HepG2 (cell line): ENCODE results near the gene ERRFI1. TPM values are rescaled to one million over a fixed set of nuclear protein-coding genes. Genes with fewer than 3 reads are reported as not detected.

Experiments used
- AGO1 ChIP-seq: fragments of 200-400 bp; formaldehyde crosslinking; IDR thresholded peaks from 2 replicates; pipeline ENCODE4 v1.6.1; 2017; ENCODE audit warnings: mild to moderate bottlenecking, low read depth, low read length, moderate library complexity; ENCODE audit not compliant: poor library complexity, severe bottlenecking
- ARID5B ChIP-seq: IDR thresholded peaks from 2 replicates; pipeline ENCODE4 v1.4.0; 2020; ENCODE audit warnings: mild to moderate bottlenecking, missing genetic modification reagents
- CEBPB ChIP-seq: IDR thresholded peaks from 2 replicates; pipeline ENCODE4 v1.6.1; 2011; ENCODE audit warnings: low read depth, low read length, improper control_type of control experiment, borderline replicate concordance
- E2F1 ChIP-seq: sonication (generic); formaldehyde crosslinking; IDR thresholded peaks from 2 replicates; pipeline ENCODE4 v1.5.0; 2020; ENCODE audit warnings: missing genetic modification reagents
- HCFC1 ChIP-seq: fragments of 150-350 bp; IDR thresholded peaks from 2 replicates; pipeline ENCODE4 v1.6.1; 2014; ENCODE audit warnings: low read depth, low read length
- NCOR1 ChIP-seq: fragments of 200-600 bp; sonication (generic); IDR thresholded peaks from 2 replicates; pipeline ENCODE4 v1.7.0; 2017; ENCODE audit warnings: antibody characterized with exemption, low read length, borderline replicate concordance
- NR2F1 ChIP-seq, 2 experiments: fragments of 450-650 bp in 1 of 2; formaldehyde crosslinking in 1 of 2; IDR thresholded peaks; 2 replicates each; pipeline versions ENCODE4 v1.5.0 to v1.6.1; 2016 to 2020; ENCODE audit warnings: mild to moderate bottlenecking in 1 of 2, missing compliant biosample characterization in 1 of 2, missing genetic modification reagents in 1 of 2, moderate library complexity in 1 of 2
- POLR2A ChIP-seq, 2 experiments: IDR thresholded peaks; 2 replicates each; pipeline ENCODE4 v1.6.1; 2011; ENCODE audit warnings: low read depth in 2 of 2, low read length in 2 of 2, mild to moderate bottlenecking in 1 of 2, moderate library complexity in 1 of 2; ENCODE audit not compliant: insufficient read depth in 1 of 2
- RFX5 ChIP-seq: IDR thresholded peaks from 2 replicates; pipeline ENCODE4 v1.6.1; 2011; ENCODE audit warnings: low read depth, low read length, improper control_type of control experiment
- RFXANK ChIP-seq: IDR thresholded peaks from 2 replicates; pipeline ENCODE4 v1.6.1; 2016
- SMC3 ChIP-seq: IDR thresholded peaks from 2 replicates; pipeline ENCODE4 v1.6.1; 2011; ENCODE audit warnings: low read length, improper control_type of control experiment
- TEAD2 ChIP-seq: sonication (generic); formaldehyde crosslinking; IDR thresholded peaks from 2 replicates; pipeline ENCODE4 v1.9.0; 2021; ENCODE audit warnings: missing genetic modification reagents
- TGIF2 ChIP-seq: IDR thresholded peaks from 2 replicates; pipeline ENCODE4 v1.6.1; 2016; ENCODE audit warnings: control low read depth, missing compliant biosample characterization
- TMF1 ChIP-seq: sonication (generic); formaldehyde crosslinking; IDR thresholded peaks from 2 replicates; pipeline ENCODE4 v1.8.1; 2022; ENCODE audit warnings: low read depth, missing genetic modification reagents
- ZBTB38 ChIP-seq: sonication (generic); formaldehyde crosslinking; IDR thresholded peaks from 2 replicates; pipeline ENCODE4 v1.5.1; 2020; ENCODE audit warnings: mild to moderate bottlenecking, missing genetic modification reagents
- ZBTB8A ChIP-seq: sonication (generic); formaldehyde crosslinking; IDR thresholded peaks from 2 replicates; pipeline ENCODE4 v1.4.0; 2020; ENCODE audit warnings: mild to moderate bottlenecking, low read depth, missing genetic modification reagents, borderline replicate concordance
- ZFP36L1 ChIP-seq: sonication (generic); formaldehyde crosslinking; IDR thresholded peaks from 2 replicates; pipeline ENCODE4 v1.8.0; 2022; ENCODE audit warnings: mild to moderate bottlenecking, missing genetic modification reagents, moderate library complexity
- ZNF121 ChIP-seq: sonication (generic); formaldehyde crosslinking; IDR thresholded peaks from 2 replicates; pipeline ENCODE4 v1.5.0; 2020; ENCODE audit warnings: mild to moderate bottlenecking, missing genetic modification reagents
- ZNF354B ChIP-seq: sonication (generic); formaldehyde crosslinking; IDR thresholded peaks from 2 replicates; pipeline ENCODE4 v1.8.0; 2022; ENCODE audit warnings: mild to moderate bottlenecking, missing genetic modification reagents
- ZNF605 ChIP-seq: sonication (generic); formaldehyde crosslinking; IDR thresholded peaks from 2 replicates; pipeline ENCODE4 v1.8.0; 2022; ENCODE audit warnings: mild to moderate bottlenecking, missing genetic modification reagents
- ZNF644 ChIP-seq: IDR thresholded peaks from 2 replicates; pipeline ENCODE4 v1.6.1; 2016; ENCODE audit warnings: low read depth
- polyA plus RNA-seq, 8 experiments: library from polyadenylated mRNA; depleted of rRNA in 3 of 8; stranded (reverse) in 7 of 8; unstranded in 1 of 8; fragments of >200 nt; fragmentation: Illumina TruSeq in 4 of 8; extraction: Trizol in 4 of 8; gene quantifications; 2 replicates each; pipeline versions ENCODE4 v1.2.1 to v1.2.3, GENCODE V29; 2011 to 2016; ENCODE audit warnings: low read depth in 4 of 8, missing spikeins in 1 of 8, mixed read lengths in 1 of 8; ENCODE audit not compliant: insufficient read depth in 1 of 8
- total RNA-seq, 5 experiments: library from RNA; depleted of rRNA; stranded (reverse); fragments of >200 nt; fragmentation: Illumina TruSeq; extraction: Trizol; gene quantifications; 2 replicates each; pipeline ENCODE4 v1.2.3, GENCODE V29; 2016; ENCODE audit warnings: low read depth in 1 of 5
- TF ChIP-seq, protein P1 (sequence below): IDR thresholded peaks from 2 replicates; pipeline ENCODE4 v1.6.1; 2012; ENCODE audit warnings: low read depth, low read length, improper control_type of control experiment
- TF ChIP-seq, protein P2 (sequence below): sonication (generic); formaldehyde crosslinking; IDR thresholded peaks from 2 replicates; pipeline ENCODE4 v1.4.0; 2020; ENCODE audit warnings: missing genetic modification reagents

ERRFI1 gene
- total and polyA plus RNA-seq, 2 of the 13 experiments (the other 11 are each of a cell fraction or from before 2014, with no cell fraction given), result 84.4 to 753 TPM

- TF ChIP-seq AGO1 (peak; percentile 17), ZNF354B (CRISPR knock-in tag) (no peak), TGIF2 (CRISPR knock-in tag) (0 out of 2 replicates have a peak, but pooled peaks have one; percentile 29), ZBTB38 (no peak), CEBPB (no peak), ZFP36L1 (CRISPR knock-in tag) (peak; percentile 57; the same call in 1 of the 2 replicates), RFX5 (0 out of 2 replicates have a peak, but pooled peaks have one; percentile 45), ARID5B (CRISPR knock-in tag) (peak; percentile 6; the same call in 1 of the 2 replicates), RFXANK (CRISPR knock-in tag) (no peak), NCOR1 (no peak), SMC3 (peak; percentile 66), E2F1 (CRISPR knock-in tag) (no peak), TMF1 (CRISPR knock-in tag) (no peak), POLR2A (IDR thresholded peaks at IDR 0.05; ENCODE audit: insufficient read depth in 1 of 2, low read depth in 2 of 2, low read length in 2 of 2) (peak; percentile 40 to 45; a peak in 3 of 4 replicates), HCFC1 (no peak), NR2F1 (CRISPR knock-in tag; IDR thresholded peaks at IDR 0.05) (no peak), TEAD2 (CRISPR knock-in tag) (no peak), ZNF121 (no peak), ZNF605 (CRISPR knock-in tag) (no peak), ZNF644 (no peak), ZBTB8A (no peak)
- TF ChIP-seq, protein P1, sequence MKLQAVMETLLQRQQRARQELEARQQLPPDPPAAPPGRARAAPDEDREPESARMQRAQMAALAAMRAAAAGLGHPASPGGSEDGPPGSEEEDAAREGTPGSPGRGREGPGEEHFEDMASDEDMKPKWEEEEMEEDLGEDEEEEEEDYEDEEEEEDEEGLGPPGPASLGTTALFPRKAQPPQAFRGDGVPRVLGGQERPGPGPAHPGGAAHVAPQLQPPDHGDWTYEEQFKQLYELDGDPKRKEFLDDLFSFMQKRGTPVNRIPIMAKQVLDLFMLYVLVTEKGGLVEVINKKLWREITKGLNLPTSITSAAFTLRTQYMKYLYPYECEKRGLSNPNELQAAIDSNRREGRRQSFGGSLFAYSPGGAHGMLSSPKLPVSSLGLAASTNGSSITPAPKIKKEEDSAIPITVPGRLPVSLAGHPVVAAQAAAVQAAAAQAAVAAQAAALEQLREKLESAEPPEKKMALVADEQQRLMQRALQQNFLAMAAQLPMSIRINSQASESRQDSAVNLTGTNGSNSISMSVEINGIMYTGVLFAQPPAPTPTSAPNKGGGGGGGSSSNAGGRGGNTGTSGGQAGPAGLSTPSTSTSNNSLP, result no peak
- TF ChIP-seq, protein P2, sequence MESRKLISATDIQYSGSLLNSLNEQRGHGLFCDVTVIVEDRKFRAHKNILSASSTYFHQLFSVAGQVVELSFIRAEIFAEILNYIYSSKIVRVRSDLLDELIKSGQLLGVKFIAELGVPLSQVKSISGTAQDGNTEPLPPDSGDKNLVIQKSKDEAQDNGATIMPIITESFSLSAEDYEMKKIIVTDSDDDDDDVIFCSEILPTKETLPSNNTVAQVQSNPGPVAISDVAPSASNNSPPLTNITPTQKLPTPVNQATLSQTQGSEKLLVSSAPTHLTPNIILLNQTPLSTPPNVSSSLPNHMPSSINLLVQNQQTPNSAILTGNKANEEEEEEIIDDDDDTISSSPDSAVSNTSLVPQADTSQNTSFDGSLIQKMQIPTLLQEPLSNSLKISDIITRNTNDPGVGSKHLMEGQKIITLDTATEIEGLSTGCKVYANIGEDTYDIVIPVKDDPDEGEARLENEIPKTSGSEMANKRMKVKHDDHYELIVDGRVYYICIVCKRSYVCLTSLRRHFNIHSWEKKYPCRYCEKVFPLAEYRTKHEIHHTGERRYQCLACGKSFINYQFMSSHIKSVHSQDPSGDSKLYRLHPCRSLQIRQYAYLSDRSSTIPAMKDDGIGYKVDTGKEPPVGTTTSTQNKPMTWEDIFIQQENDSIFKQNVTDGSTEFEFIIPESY, result no peak
Observed at GRCh38 chr1:8015036-8015808, 10.9 kb downstream of the ERRFI1 start (continued).
